Liver (tissue), 9 donors: ENCODE data around the gene BTF3. TPM values are rescaled to one million over a fixed set of nuclear protein-coding genes. Genes with fewer than 3 reads are reported as not detected.

Source experiments
- DNase-seq: peaks from one replicate; pipeline ENCODE4 v3.0.0-alpha.2; 2017; ENCODE audit warnings: low spot score
- H3K27ac ChIP-seq, 2 donors: one replicate each; pipeline ENCODE4 v1.7.0; 2013; ENCODE audit warnings: inconsistent platforms in 2 of 2, low read length in 2 of 2, control low read depth in 1 of 2, low read depth in 1 of 2, mild to moderate bottlenecking in 1 of 2
- H3K27me3 ChIP-seq, 4 donors: one replicate each; pipeline versions ENCODE4 v1.6.1 to v1.7.0; 2013; ENCODE audit warnings: low read length in 3 of 4, inconsistent platforms in 1 of 4, mild to moderate bottlenecking in 1 of 4, moderate library complexity in 1 of 4; ENCODE audit not compliant: control insufficient read depth in 4 of 4, insufficient read depth in 4 of 4
- H3K36me3 ChIP-seq, 4 donors: one replicate each; pipeline versions ENCODE4 v1.6.1 to v1.7.0; 2013; ENCODE audit warnings: low read length in 3 of 4, mild to moderate bottlenecking in 3 of 4, low read depth in 1 of 4, moderate library complexity in 1 of 4; ENCODE audit not compliant: control insufficient read depth in 4 of 4, insufficient read depth in 3 of 4
- H3K4me1 ChIP-seq, 4 donors: one replicate each; pipeline versions ENCODE4 v1.6.1 to v1.7.0; 2013; ENCODE audit warnings: low read length in 3 of 4, mild to moderate bottlenecking in 3 of 4, moderate library complexity in 1 of 4; ENCODE audit not compliant: control insufficient read depth in 4 of 4, insufficient read depth in 4 of 4
- H3K4me3 ChIP-seq, 3 donors: one replicate each; pipeline versions ENCODE4 v1.6.1 to v1.7.0; 2013; ENCODE audit warnings: low read length in 3 of 3, control low read depth in 1 of 3, low read depth in 1 of 3, mild to moderate bottlenecking in 1 of 3
- H3K9ac ChIP-seq, 2 donors: one replicate each; pipeline ENCODE4 v1.7.0; 2013; ENCODE audit warnings: low read length in 2 of 2, mild to moderate bottlenecking in 2 of 2, moderate library complexity in 2 of 2, control low read depth in 1 of 2, low read depth in 1 of 2
- H3K9me3 ChIP-seq, 4 donors: one replicate each; pipeline versions ENCODE4 v1.6.1 to v1.7.0; 2013; ENCODE audit warnings: low read length in 3 of 4; ENCODE audit not compliant: control insufficient read depth in 4 of 4
- ATF3 ChIP-seq: IDR thresholded peaks from 2 replicates; pipeline ENCODE4 v1.6.1; 2016; ENCODE audit warnings: antibody characterized with exemption
- EGR1 ChIP-seq, 2 donors: IDR thresholded peaks; 2 replicates each; pipeline ENCODE4 v1.6.1; 2016 to 2018; ENCODE audit warnings: antibody characterized with exemption in 2 of 2, low read depth in 2 of 2
- FOXA1 ChIP-seq: IDR thresholded peaks from 2 replicates; pipeline ENCODE4 v1.6.1; 2016; ENCODE audit warnings: antibody characterized with exemption
- FOXA2 ChIP-seq: IDR thresholded peaks from 2 replicates; pipeline ENCODE4 v1.6.1; 2016; ENCODE audit warnings: antibody characterized with exemption
- GABPA ChIP-seq, 2 donors: IDR thresholded peaks in 1 of 2; conservative IDR thresholded peaks in 1 of 2; 2 replicates each; pipeline ENCODE4 v1.6.1; 2016; ENCODE audit warnings: antibody characterized with exemption in 2 of 2, mild to moderate bottlenecking in 1 of 2, moderate library complexity in 1 of 2
- HNF4A ChIP-seq, 2 donors: conservative IDR thresholded peaks; 2 replicates each; pipeline ENCODE4 v1.6.1; 2016; ENCODE audit warnings: antibody characterized with exemption in 2 of 2, mild to moderate bottlenecking in 2 of 2
- HNF4G ChIP-seq: IDR thresholded peaks from 2 replicates; pipeline ENCODE4 v1.6.1; 2016; ENCODE audit warnings: antibody characterized with exemption
- JUND ChIP-seq, 2 donors: IDR thresholded peaks; 2 replicates each; pipeline ENCODE4 v1.6.1; 2016; ENCODE audit warnings: antibody characterized with exemption in 2 of 2
- NR2F2 ChIP-seq: IDR thresholded peaks from 2 replicates; pipeline ENCODE4 v1.6.1; 2016; ENCODE audit warnings: antibody characterized with exemption
- RAD21 ChIP-seq, 2 donors: IDR thresholded peaks; 2 replicates each; pipeline ENCODE4 v1.6.1; 2016; ENCODE audit warnings: antibody characterized with exemption in 2 of 2, mild to moderate bottlenecking in 2 of 2
- REST ChIP-seq: IDR thresholded peaks from 2 replicates; pipeline ENCODE4 v1.6.1; 2016; ENCODE audit warnings: antibody characterized with exemption, mild to moderate bottlenecking
- RXRA ChIP-seq, 2 donors: IDR thresholded peaks; 2 replicates each; pipeline ENCODE4 v1.6.1; 2017 to 2018; ENCODE audit warnings: antibody characterized with exemption in 2 of 2, mild to moderate bottlenecking in 1 of 2
- SP1 ChIP-seq: IDR thresholded peaks from 2 replicates; pipeline ENCODE4 v1.6.1; 2018; ENCODE audit warnings: antibody characterized with exemption, mild to moderate bottlenecking
- TAF1 ChIP-seq: conservative IDR thresholded peaks from 2 replicates; pipeline ENCODE4 v1.6.1; 2016; ENCODE audit warnings: antibody characterized with exemption, mild to moderate bottlenecking
- WGBS: extraction: QIAGEN DNeasy Blood & Tissue Kit; methylation state at CpG from one replicate; pipeline ENCODE4 v1.1.7; 2013; 5-methylcytosine and 5-hydroxymethylcytosine counted together
- polyA plus RNA-seq, 2 donors: library from polyadenylated mRNA; stranded (reverse) in 1 of 2; unstranded in 1 of 2; fragments of 200-250 nt in 1 of 2; fragments of >200 nt in 1 of 2; fragmentation: Nextera tagmentation in 1 of 2; extraction: Ambion mirVana in 1 of 2; gene quantifications; one replicate each; pipeline versions ENCODE4 v1.2.1 to v1.2.3, GENCODE V29; 2013 to 2015
- total RNA-seq, 2 donors: library from RNA; depleted of rRNA; stranded (reverse); fragments of >200 nt; gene quantifications; one replicate each; pipeline ENCODE4 v1.2.3, GENCODE V29; 2014
- TF ChIP-seq, protein P1 (sequence below): IDR thresholded peaks from 2 replicates; pipeline ENCODE4 v1.6.1; 2016; ENCODE audit warnings: antibody characterized with exemption
- TF ChIP-seq, protein P2 (sequence below): fragments of 150-350 bp; IDR thresholded peaks from 2 replicates; pipeline ENCODE4 v1.5.1; 2017; ENCODE audit warnings: improper control_type of control experiment, low read depth, low read length; ENCODE audit not compliant: missing input control
- TF ChIP-seq, protein P3 (sequence below): IDR thresholded peaks from 2 replicates; pipeline ENCODE4 v1.6.1; 2016; ENCODE audit warnings: antibody characterized with exemption
- donor health status: healthy.
- donor health status: healthy.
- donor health status: healthy.
- donor health status: healthy.
- donor health status: healthy.

Gene BTF3
- total and polyA plus RNA-seq, 4 donors = 97.5 to 246 (median 213) TPM

GRCh38 chr5:73482383-73483136 lies 15.7 kb upstream of the BTF3 start:
- WGBS = 82% methylated on average over 4 of the region's 4 CpGs
- DNase-seq = no peak
- no peak for TF ChIP-seq TAF1
- no peak for TF ChIP-seq REST
- no peak for TF ChIP-seq FOXA1
- no peak for TF ChIP-seq NR2F2
- no peak for TF ChIP-seq FOXA2
- TF ChIP-seq RAD21 (IDR thresholded peaks at IDR 0.05) = no peak
- TF ChIP-seq, protein P1, sequence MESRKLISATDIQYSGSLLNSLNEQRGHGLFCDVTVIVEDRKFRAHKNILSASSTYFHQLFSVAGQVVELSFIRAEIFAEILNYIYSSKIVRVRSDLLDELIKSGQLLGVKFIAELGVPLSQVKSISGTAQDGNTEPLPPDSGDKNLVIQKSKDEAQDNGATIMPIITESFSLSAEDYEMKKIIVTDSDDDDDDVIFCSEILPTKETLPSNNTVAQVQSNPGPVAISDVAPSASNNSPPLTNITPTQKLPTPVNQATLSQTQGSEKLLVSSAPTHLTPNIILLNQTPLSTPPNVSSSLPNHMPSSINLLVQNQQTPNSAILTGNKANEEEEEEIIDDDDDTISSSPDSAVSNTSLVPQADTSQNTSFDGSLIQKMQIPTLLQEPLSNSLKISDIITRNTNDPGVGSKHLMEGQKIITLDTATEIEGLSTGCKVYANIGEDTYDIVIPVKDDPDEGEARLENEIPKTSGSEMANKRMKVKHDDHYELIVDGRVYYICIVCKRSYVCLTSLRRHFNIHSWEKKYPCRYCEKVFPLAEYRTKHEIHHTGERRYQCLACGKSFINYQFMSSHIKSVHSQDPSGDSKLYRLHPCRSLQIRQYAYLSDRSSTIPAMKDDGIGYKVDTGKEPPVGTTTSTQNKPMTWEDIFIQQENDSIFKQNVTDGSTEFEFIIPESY = no peak
- TF ChIP-seq, protein P2, sequence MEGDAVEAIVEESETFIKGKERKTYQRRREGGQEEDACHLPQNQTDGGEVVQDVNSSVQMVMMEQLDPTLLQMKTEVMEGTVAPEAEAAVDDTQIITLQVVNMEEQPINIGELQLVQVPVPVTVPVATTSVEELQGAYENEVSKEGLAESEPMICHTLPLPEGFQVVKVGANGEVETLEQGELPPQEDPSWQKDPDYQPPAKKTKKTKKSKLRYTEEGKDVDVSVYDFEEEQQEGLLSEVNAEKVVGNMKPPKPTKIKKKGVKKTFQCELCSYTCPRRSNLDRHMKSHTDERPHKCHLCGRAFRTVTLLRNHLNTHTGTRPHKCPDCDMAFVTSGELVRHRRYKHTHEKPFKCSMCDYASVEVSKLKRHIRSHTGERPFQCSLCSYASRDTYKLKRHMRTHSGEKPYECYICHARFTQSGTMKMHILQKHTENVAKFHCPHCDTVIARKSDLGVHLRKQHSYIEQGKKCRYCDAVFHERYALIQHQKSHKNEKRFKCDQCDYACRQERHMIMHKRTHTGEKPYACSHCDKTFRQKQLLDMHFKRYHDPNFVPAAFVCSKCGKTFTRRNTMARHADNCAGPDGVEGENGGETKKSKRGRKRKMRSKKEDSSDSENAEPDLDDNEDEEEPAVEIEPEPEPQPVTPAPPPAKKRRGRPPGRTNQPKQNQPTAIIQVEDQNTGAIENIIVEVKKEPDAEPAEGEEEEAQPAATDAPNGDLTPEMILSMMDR = no peak
- no peak for TF ChIP-seq HNF4A (conservative IDR thresholded peaks at IDR 0.05)
- TF ChIP-seq EGR1 (IDR thresholded peaks at IDR 0.05; ENCODE audit: low read depth in 2 of 2) = no peak
- TF ChIP-seq GABPA (IDR thresholded peaks at IDR 0.05 in 1 of 2, conservative IDR thresholded peaks at IDR 0.05 in 1 of 2) = no peak
- no peak for TF ChIP-seq RXRA (IDR thresholded peaks at IDR 0.05)
- TF ChIP-seq, protein P3, sequence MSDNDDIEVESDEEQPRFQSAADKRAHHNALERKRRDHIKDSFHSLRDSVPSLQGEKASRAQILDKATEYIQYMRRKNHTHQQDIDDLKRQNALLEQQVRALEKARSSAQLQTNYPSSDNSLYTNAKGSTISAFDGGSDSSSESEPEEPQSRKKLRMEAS = no peak

DNA sequence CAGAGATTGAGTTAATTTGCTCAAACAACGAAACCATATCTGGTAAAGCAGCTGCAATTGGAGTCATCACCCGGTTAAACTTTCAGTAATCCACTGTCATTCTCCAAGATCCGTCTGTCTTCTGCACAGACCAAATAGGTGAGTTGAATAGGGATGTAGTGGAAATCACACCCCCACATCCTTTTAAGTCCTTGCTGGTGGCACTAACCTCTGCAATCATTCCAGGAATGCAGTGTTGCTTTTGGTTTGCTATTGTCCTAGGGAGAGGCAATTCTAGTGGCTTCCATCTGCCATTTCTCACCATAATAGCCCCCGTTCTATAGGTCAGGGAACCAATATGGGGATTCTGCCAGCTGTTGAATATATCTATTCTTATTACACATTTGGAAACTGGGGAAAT lies 14.6 kb upstream of the BTF3 start:
- Histone ChIP-seq H3K27me3 (no peaks in the 10 kb centered on the region), H3K4me3 (no peak overlapping the region)

More at GRCh38 chr5:73482383-73483136, 15.7 kb upstream of the BTF3 start:
- H3K27me3 ChIP-seq = no peaks in the 10 kb centered on the region
- no peaks in the 10 kb centered on the region for H3K36me3 ChIP-seq
- no peak overlapping the region for H3K27ac ChIP-seq
- H3K9ac ChIP-seq = no peak overlapping the region
- H3K9me3 ChIP-seq = no peaks in the 10 kb centered on the region
- no peak overlapping the region for H3K4me3 ChIP-seq
- H3K4me1 ChIP-seq = no peaks in the 10 kb centered on the region

More for the DNA sequence above, 14.6 kb upstream of the BTF3 start:
- Histone ChIP-seq H3K9me3 (no peaks in the 10 kb centered on the region), H3K4me1 (no peaks in the 10 kb centered on the region), H3K36me3 (no peaks in the 10 kb centered on the region), H3K9ac (no peak overlapping the region), H3K27ac (no peak overlapping the region)
- 80% methylated on average over 4 of the region's 4 CpGs for WGBS
- no peak for TF ChIP-seq RXRA (IDR thresholded peaks at IDR 0.05)
- TF ChIP-seq JUND (IDR thresholded peaks at IDR 0.05) = no peak
- no peak for TF ChIP-seq EGR1 (IDR thresholded peaks at IDR 0.05; ENCODE audit: low read depth in 2 of 2)
- no peak for TF ChIP-seq FOXA2
- no peak for TF ChIP-seq FOXA1
- no peak for TF ChIP-seq HNF4G
- no peak for TF ChIP-seq SP1
- no peak for TF ChIP-seq GABPA (IDR thresholded peaks at IDR 0.05 in 1 of 2, conservative IDR thresholded peaks at IDR 0.05 in 1 of 2)
- TF ChIP-seq REST = no peak
- TF ChIP-seq, protein P3 = no peak
- no peak for TF ChIP-seq NR2F2
- no peak for TF ChIP-seq RAD21 (IDR thresholded peaks at IDR 0.05)
- no peak for TF ChIP-seq ATF3
- TF ChIP-seq HNF4A (conservative IDR thresholded peaks at IDR 0.05) = no peak
- no peak for DNase-seq
